ENCODE measurements around the gene CDRT4.

The CDRT4 gene

DNA sequence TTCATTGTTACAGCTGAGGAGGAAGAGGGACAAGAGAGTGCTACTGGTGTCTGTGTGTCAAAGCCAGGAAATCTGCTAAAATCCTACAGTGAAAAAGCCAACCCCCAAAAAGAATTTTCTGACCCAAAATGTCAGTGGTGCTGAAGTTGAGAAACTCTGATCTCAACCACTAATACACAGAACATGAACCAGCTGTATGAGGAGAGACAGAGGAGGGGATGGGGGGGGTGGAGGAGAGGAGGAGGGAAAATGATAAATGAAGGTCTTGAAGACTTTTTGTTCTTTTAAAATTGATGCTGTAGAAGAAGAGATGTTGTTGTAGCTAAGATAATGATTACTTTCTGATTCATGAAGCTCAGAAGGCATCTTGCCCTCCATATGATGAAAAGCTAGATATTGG lies 27.4 kb upstream of the CDRT4 start:
- in situ Hi-C loops (cut with MboI; ENCODE audit: low sequenced_read_pairs): no loop called here

DNA sequence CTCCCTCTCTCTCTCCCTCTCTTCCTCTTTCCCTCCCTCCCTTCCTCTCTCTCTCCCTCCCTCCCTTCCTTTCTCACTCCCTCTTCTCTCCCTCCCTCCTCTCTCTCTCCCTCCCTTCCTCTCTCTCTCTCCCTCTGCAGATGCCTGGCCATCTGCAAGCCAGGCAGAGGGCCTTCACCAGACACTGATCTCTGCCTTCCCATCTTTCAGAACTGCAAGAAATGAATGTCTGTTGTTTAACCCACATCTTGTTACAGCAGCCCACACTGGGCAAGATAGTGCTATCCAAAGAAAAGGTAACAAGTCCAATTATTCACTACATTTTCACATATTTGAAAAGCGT lies 26.2 kb upstream of the CDRT4 start:
- in situ Hi-C loops (cut with MboI; ENCODE audit: low sequenced_read_pairs): no loop called here

DNA sequence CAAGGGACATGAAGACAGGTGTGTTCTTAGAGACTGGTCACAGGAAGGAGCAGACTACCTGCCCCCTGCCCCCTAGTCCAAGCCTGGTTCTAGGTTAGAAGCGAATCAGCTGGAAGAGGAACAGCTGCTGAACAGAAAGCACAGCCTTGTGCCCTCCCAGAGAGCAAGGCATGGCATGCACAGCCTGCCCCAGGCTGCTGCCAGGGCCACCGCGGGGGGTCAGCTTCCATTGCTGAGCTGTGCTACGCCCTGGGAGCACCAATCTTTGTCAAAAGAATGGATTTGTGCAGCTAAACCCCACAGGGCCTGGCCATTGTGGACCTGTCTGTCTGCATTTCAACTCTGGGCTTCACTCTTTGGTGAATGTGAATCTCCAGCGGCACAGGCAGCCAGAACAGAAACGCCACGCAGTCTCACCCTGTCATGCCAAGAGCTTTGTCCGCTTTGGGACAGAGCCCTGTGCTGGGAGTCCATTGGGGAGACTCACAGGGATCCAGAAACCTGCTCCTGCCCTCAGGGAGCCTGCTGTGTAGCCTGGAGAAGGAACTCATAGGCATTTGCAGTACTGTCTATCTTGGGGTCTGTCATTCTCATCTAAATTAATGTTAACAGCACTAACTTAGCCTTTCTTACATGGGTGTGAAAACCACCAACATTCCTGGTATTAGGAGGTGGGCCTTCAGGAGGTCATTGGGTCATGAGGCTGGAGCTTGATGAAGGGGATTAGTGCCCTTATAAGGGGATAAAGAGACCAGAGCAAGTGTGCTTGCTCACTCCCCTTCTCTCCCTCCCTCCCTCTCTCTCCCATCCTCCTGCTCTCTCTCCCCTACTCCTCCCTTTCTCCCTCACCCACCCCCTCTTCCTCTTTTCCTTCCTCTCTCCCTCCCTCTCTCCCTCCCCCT lies 25.6 kb upstream of the CDRT4 start:
- in situ Hi-C loops (cut with MboI; ENCODE audit: low sequenced_read_pairs): no loop called here

GRCh38 chr17:15492186-15492585 lies 24.8 kb upstream of the CDRT4 start:
- in situ Hi-C loops (cut with MboI; ENCODE audit: low sequenced_read_pairs): no loop called here

DNA sequence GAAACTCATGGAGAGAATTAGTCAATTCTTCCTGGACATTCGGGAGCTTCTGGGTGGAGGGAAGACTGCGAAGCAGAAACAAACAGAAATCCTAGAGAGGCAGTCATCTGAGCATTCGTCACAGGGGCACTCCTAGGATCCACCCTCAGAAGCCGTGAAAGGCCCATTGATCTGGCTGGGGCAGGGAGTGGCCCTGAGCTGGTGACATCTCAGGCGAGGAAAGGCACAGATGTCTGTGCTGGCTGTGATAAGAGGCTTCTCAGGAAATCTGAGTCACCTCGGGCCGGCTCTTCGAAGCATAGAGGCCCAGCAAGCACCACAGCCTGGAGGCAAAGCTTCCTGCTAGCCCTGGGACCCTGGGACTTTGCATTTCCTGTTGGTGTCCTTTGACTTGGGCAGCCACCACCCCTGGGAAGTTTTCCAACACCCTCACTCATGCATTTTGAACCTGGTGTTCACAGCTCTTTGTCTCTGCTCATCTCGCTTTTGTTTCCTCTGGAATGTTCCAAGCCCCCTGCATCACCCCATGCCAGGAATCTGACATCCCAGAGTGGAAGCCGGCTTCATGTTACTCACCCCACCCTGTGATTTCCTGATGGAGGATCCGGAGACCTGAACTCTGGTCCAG lies 23.3 kb upstream of the CDRT4 start:
- in situ Hi-C loops (cut with MboI; ENCODE audit: low sequenced_read_pairs): no loop called here

DNA sequence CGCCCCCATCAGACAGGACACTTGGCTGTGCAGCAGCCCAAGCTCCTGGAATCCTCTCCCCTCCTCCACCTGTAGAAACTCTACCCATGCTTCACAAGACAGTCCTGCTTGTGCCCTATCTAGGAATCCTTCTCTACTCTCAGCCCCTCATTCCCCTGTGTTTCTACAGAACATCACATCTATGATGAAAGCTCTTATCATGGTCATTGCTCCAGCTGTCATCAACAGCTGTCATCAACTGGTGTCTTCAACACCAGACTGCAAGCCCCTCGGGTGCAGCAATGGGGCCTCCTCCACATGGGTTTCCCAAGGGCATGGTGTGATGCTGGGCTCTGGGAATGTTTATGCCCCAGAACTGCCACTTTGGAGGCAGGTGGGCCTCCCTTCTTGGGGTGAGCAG lies 21.1 kb upstream of the CDRT4 start:
- in situ Hi-C loops (cut with MboI; ENCODE audit: low sequenced_read_pairs): no loop called here

- in situ Hi-C loops (cut with MboI; ENCODE audit: low sequenced_read_pairs): no loop called here
Measured at GRCh38 chr17:15485045-15485444, 17.6 kb upstream of the CDRT4 start.

GRCh38 chr17:15483431-15483830 lies 16.0 kb upstream of the CDRT4 start:
- in situ Hi-C loops (cut with MboI; ENCODE audit: low sequenced_read_pairs): no loop called here

DNA sequence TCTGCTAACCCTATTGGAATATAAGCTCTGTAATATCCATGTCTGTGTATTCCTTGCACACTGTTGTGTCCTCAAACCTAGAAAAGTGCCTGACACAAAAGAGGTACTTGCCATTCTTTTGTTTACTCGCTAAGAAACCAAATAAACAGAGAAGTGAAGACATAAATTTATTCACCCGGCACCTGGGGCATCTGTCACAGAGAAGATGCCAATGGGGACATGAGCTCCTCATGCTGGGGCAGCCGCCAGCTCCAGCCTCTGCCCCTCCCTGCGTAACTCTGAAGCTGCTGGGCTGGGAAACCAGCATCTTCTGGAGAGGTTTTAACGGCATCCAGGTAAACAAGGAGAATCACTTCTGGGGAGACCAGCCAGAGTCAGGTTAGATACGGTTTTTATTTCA lies 15.1 kb upstream of the CDRT4 start:
- in situ Hi-C loops (cut with MboI; ENCODE audit: low sequenced_read_pairs): no loop called here

GRCh38 chr17:15481481-15481880 lies 14.1 kb upstream of the CDRT4 start:
- in situ Hi-C loops (cut with MboI; ENCODE audit: low sequenced_read_pairs): no loop called here

DNA sequence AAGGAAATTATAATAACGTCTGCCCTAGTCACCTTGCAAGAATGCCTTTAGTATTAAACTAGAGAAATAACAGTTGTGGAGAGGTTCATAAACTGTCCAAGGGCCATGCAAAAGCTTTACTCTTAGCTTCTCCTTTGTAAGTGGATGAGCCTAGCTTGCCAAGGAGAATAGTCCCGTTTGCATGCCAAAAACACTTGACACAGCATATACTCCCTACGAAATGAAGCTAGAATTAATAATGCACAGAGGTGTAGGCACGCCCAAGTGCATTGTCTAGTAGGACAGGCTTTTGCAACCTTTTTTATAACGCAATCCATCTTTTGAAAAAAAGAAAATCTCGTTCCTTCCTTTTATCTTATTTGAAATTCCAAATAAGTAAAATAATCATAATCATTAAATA lies 12.8 kb upstream of the CDRT4 start:
- in situ Hi-C loops (cut with MboI; ENCODE audit: low sequenced_read_pairs): no loop called here

- in situ Hi-C loops (cut with MboI; ENCODE audit: low sequenced_read_pairs): no loop called here
Measured at GRCh38 chr17:15479703-15480102, 12.3 kb upstream of the CDRT4 start.

- in situ Hi-C loops (cut with MboI; ENCODE audit: low sequenced_read_pairs): no loop called here
Measured at GRCh38 chr17:15478845-15479244, 11.4 kb upstream of the CDRT4 start.

DNA sequence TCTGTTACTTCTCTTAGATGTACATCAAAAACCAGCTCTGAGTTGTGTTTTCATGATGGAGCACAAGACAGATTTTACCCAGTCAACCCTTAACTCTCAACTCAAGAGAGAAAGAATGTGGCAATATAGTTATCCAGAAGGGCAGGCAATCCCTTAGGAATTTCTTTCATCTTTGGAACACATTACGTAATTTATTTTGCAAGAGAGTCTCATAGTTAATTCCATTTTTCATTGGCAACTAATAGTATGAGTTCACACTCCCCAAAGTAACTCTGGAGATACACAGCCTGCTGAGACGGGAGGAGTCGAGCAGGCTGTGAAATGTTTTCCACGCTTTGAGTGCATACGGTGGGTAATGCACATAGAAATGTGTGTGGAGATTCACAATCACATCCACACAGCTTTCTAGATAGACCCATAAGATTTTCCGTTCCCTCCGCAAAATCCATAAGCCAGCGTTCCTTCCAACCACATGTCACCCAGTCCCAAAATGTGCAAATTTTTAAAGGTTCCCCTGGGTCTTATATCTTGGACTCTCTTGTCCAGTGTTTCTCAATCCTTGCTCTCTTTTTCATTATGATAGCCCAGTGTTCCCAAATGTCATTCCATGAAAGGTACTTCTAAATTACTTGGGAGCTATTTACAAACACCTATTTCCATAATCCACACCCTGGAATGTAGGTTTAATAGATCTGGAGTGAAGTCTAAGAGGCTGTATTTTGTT lies 8.4 kb upstream of the CDRT4 start:
- in situ Hi-C loops (cut with MboI; ENCODE audit: low sequenced_read_pairs): no loop called here

DNA sequence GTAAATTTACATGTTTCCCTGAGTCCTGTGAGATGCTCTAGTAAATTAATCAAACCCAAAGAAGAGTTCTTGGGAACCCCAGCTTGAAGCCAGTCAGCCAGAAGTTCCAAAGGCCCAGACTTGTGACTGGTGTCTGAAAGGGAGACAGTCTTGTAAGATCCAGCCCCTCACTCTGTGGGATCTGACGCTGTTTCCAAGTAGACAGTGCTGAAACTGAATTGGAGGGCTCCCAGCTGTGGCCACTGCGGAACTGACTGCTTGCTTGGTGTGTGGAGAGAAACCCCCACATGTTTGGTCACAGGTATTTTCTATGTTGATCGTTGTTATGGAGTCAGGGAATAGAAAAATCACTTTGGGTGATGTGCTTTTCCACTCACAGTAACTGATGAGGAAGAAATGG lies 5.5 kb upstream of the CDRT4 start:
- in situ Hi-C loops (cut with MboI; ENCODE audit: low sequenced_read_pairs): no loop called here

DNA sequence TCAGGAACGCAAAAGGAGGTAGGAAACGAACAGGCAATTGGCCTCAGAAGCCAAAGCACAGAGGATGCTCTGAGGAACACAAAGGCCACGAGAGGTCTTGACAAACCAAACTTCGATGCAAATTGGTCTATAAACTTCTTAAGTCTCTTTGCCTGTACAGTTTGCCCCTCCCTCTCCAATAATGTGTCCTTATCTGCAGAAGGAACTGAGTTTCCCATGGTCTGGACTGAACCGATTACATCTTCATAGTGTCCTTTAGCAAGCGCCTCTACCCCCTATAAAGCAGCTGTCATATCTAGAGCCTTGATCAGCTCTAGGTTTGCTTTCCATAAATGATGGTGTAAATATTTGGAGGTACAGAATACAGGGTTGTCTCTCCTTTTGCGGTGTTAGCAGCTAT lies 3.1 kb upstream of the CDRT4 start:
- in situ Hi-C loops (cut with MboI; ENCODE audit: low sequenced_read_pairs): no loop called here

DNA sequence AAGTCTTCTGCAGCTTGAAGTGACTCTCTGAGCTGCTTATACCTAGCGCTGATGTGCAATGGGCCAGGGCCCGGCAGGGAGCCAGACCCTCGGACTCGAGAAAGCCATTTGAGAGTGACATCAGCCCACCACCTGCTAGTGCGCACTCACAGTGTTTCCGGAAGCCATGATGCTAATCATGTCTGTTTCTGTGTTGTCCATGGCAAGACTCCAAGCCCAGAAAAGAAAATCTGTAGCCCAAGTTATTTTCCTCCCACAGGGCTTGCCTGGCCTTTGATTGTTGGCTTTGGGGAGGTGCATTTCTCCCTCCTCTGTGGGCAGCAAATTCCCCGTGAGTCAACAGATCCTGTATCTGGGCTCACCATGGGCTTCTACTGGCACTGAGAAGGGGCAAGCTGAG lies 1.8 kb upstream of the CDRT4 start:
- in situ Hi-C loops (cut with MboI; ENCODE audit: low sequenced_read_pairs): no loop called here

- in situ Hi-C loops (cut with MboI; ENCODE audit: low sequenced_read_pairs): no loop called here
Measured at GRCh38 chr17:15468126-15468525, 705 bp upstream of the CDRT4 start.

DNA sequence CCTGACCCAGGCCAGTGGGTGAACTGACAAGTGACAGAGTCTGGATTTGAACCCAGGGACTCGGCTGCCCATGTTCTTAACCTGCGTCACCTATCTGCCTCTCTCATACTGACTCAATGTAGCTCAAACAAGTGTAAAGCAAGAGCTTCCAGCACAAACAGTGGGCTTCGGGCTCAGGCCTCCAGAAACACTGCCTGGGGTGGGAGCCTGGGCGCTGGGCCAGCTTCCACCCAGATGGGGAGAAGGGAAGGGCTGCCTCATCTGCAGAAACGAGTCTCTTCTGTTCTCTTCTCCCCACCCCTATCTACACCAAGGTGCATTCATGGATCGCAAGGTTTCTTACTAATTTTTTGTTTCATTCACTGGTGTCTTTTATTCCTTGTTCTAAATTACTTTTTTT lies 1.3 kb downstream of the CDRT4 start:
- in situ Hi-C loops (cut with MboI; ENCODE audit: low sequenced_read_pairs): no loop called here

DNA sequence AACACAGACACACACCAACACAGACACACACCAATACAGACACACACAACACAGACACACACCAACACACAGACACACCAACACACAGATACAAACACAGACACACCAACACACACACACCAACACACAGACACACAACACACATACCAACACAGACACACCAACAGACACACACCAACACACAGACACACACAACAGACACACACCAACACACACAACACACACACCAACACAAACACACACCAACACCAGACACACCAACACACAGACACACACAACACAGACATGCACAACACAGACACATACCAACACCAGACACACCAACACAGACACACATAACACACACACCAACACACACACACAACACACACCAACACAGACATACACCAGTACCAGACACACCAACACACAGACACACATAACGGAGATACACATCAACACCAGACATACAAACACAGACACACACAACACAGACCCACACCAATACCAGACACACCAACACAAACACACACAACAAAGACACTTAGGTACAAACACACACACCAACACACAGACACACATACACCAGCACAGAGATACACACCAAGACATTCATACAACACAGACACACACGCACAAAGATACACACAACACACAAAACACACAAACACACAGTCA lies 2.2 kb downstream of the CDRT4 start:
- in situ Hi-C loops (cut with MboI; ENCODE audit: low sequenced_read_pairs): no loop called here

- in situ Hi-C loops (cut with MboI; ENCODE audit: low sequenced_read_pairs): no loop called here
Measured at GRCh38 chr17:15464231-15464985, 3.0 kb downstream of the CDRT4 start.
